ENCODE measurements around the gene SEMG2.

Gene SEMG2

DNA sequence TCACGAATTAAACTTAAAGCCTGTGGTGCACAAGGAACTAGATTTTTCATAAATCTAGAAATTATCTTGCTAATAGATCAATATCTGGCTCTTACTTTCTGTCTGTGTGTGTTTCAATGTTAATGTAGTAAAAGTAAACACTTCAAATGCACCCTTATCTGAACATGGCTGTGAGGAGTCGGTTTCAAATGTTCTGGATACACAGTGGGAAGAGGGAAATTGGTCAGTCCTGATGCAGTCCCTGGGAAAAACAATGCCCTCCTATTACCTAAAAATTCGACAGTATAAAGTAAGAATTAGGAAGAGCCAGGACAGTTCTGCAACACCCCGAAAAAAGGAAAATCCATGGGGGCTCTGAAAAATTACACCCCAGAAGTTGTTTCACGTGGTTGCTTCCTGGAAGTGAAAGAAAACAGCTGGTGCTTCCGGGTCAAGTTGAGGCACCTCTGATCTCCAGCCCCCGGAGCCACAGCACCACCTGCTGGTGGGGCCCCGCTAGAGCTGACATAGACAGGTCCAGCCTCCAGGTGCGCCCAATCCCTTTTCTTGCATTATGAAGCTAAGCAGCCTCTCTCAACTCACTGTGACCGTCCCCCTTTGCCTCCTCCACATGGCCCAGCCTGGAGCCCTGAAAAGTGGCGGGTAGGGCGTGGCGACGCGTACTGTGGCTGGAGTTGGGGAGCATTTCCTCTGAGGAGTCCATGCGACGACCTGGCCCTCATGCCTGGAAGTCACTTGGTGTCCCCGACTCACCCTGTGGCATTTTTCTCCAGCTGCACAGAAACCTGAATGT is 8.3 kb downstream of the SEMG2 start:
- DNase-seq: peak; percentile 53

DNA sequence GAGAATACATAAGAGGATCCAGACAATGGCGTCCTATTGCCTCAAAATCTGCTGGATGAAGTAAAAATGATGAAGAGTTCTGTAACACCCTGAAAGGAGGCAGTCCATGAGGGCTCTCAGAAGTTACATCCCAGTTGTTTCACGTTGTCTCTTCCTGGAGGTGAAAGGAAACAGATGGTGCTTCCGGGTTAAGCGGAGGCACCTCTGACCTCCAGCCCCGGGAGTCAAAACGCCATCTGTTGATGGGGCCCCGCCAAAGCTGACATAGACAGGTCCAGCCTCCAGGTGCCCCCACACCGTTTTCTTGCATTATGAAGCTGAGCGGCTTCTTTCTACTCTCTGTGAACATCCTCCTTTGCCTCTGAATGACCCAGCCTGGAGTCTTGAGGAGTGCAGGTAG is 9.5 kb downstream of the SEMG2 start:
- DNase-seq: peak; percentile 4

DNA sequence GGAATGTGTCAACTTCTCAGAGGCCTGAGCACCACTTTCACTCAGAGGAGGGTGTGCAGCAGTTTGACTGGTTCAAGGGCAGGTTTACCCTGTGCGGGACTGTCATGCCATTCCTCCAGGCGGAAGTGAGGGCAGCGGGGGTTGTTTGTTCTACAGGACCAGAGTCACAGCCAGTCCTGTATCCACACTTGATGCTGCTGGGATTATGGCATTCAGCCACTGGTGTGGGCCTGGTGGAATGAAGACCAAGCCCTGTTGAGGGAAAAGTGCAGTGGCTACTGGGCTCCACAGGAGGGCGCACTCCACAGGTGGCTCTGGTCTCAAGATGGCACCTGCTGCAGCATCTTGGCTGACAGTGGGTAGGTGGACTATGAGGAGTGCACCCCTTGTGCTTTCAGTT is 14.8 kb downstream of the SEMG2 start:
- DNase-seq: no peak

DNA sequence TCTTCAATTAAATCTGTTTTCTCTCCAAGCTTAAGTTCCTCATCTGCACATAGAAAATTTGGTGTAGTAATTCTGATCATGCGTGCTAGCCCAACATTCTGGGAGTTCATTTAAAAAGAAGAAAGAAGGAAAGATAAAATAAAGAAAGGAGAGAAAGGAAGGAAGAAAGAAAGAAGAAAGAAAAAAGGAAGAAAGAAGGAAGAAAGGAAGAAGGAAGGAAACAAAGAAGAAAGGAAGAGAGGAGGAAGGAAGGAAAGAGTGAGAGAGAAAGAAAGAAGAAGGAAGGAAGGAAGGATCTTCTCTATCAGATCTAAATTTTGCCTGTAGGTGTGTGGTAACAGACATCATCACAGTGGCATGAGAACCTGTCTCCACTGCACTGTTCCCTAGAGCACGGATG is 17.0 kb downstream of the SEMG2 start:
- DNase-seq: no peak

DNA sequence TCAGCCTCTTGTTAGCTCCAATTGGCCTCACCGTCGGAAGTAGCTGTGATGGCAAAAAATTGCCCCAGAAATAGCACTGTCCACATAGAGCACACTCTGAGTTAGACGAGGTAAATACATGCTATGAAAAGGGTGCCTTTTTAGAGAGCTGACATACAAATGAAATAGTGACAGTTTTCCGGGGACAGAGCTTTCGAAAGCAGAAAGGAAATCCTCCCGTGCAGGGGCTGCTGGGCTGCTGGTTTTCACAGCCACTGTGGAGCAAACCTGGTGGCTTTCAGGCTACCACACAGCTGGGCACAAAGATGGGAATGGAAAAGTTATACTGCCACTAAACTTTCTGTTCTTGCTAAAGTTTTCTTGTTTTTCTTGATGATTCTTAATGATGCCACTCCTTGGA is 24.9 kb downstream of the SEMG2 start:
- no peak for DNase-seq

DNA sequence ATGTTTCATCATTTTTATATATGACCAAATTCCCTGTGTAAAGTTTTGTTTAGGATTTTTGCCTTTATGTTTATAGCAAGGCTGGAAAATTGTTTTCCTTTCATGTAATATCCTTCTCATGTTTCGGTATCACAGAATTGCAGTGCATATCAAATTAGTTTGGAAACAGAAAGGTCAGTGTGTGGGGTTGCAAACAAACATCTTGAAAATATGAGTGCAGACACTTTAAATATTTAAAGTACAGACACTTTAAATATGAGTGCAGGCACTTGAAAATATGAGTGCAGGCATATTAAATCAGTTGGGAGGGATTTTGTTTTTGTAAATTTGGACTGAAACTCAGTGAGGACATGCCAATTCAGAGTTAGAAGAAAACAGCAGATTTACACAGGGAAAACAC is 26.7 kb downstream of the SEMG2 start:
- DNase-seq: no peak

DNA sequence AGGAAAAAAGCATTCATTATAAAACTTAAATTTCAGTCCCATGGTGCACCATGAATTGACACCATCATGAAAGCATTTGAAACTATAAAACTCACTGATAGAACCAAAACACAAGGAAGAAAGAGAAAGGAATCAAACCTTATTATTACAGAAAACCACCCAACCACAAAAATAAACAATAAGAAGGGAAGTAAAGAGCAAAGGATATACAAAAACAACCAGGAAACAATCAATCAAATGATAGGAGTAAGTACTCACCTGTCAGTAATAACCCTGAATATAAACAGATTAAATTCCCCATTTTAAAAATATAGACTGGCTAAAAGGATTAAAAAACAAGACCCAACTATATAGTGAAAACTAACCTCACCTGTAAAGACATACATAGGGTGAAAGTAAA is 27.4 kb downstream of the SEMG2 start:
- DNase-seq: no peak

DNA sequence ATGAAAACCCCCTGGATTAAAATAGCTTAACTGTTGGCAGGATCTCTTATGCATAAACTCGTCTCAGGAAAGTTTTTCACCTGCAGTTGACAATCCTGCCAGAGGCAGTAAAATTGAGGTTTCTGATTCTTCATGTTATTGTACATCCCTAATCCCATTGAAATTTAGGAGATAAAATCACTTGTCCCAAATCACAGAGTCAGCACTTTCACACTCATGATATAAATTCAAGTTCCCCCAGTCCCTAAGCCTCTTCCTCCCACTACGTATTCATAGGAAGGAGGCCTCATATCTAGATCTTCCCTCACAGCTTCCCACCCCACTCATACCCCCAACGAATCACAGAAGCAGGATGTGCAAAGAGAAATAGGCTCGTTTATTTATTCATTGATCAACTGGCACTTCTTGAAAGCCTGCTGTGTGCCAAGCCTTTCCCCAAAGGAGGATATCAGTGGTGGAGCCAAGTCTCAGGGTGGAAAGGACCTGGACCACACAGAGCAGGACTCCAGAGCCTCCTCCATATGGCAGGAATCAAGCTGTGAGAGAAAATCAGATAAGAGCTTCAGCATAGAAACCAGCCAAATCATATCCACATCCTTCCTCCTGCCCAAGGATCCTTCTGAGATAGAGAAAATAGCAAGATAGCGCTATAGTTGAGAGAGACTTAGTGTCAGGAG is 30.8 kb downstream of the SEMG2 start:
- no peak for DNase-seq

DNA sequence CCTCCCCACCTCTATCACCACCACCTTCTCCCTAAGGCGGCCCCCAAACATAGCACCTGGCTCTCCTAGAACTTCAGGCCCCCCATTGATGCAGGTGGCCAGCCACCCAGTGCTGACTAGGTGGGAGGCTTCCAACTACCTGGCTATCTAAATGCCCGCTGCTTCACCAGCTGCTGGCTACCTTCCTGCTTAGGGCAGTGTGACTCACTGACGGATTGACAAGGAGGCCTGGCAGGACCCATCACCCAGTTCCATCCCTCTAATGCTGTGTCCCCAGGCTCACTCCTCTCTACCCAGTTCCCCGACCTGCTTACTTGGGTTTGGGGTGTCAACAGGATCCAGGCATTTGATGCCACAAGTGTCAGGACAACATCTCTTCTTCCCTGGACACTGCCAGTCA is 32.1 kb downstream of the SEMG2 start:
- no peak for DNase-seq

DNA sequence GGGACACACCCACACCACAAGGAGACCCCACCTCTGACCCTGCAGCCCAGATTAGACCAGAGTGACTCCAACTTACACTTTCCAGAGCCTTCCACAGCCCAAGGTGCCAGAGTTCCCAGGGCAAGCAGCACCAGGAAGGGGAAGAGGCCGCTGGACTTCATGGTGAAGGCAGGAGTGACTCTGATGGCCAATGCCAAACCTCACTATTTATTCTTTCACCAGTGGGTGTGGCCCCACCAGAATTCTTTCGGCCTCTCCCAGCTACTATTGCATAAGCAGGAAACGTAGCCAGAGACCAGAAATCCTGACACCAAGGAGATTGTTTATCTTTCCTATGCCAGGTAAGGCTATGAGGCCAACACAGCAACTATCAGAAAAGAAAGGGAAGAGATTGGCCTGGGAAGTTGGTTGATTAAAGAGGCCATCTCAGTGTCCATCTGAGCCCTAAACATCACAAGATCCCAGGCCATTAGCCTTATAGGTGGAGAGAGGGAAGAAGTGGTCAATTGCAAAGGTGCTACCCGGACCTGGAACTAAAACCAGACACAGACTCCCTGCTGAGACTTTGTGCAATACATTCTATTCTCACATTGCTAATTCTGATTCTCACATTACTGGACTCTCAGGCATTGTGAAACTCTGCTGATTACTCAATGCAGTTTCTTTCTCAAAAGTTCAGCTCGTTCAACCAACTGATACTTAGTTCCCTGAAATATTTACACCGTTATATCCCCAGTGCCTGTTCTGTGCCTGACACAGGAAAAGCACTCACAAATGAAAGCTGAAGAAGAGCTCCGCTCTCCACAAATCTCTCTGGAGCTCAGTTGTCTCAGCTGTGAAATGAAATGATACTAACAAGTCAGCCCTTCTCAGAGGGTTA is 33.5 kb downstream of the SEMG2 start, which contains the start of gene SLPI:
SLPI (minus strand) TSS at position 182 of the 880 bp plus-strand sequence; CDS start at position 161, 21 bp downstream.
- DNase-seq: no peak

DNA sequence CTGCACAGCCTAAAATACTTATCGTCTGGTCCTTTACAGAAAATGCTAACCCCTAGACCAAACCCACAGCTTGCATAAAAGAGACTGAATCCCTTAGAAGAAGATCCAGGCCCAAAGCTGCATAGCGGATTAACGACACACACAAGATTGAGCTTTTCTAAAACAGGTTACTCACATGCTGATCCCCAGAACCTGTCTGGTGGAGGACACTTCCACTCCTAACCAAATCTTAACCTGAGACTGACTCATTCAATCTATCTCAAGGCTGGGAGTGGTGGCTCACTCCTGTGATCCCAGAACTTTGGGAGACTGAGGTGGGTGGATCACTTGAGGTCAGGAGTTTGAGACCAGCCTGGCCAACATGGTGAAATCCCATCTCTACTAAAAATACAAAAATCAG is 36.0 kb downstream of the SEMG2 start:
- no peak for DNase-seq

DNA sequence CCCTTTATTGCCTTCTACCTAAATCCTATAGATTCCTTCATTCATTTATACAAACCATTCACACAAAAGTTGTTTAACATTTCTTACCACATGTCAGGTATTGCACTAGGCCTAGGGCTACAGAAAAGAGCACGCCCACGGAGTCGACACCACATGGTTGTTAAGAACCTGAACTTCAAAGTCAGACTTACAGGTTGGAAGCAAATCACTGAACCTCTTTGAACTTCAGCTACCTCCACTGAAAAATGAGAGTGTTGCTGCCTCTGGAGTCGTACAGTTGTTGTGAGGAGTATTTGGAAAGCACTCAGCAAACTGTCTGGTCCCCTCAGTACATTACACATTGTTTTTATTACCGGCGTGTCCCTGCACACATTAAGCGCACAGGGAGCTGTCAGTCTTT is 36.5 kb downstream of the SEMG2 start:
- DNase-seq: no peak

DNA sequence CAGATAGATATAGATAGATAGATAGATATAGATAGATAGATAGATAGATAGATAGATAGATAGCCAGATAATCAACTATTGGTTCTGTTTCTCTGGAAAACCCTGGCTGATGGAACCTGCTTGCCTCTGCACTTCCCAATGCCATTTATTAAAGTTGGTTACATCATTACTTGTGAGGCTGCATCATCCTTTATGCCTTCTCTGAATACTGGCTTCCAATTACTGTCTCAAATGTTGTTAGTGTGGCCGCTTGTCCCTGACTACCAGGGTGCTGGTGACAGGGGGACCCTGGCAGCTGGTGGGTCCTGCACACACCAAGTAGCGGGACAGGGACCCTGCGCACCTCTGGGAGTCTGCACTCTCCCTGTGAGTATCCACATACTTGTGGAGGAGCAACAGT is 37.1 kb downstream of the SEMG2 start:
- DNase-seq: no peak

DNA sequence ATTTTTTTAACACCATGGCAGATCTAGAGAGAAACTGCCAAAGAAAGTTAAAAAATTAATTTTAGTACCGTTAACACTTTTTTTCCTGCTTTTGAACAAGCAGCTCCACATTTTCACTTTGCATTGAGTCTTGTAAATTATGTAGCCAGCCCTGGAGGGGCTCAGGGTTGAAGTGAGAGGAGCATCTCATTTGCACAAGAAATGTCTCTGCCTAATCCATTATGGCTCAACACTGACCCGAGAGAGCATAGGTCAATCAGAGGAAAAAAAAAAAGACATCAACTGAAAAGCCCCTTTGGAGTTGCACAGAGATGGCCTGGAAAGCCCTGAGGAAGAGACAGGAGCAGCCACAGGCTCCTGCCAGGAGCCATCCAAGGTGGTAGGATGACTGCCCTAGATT is 37.5 kb downstream of the SEMG2 start:
- DNase-seq: no peak

DNA sequence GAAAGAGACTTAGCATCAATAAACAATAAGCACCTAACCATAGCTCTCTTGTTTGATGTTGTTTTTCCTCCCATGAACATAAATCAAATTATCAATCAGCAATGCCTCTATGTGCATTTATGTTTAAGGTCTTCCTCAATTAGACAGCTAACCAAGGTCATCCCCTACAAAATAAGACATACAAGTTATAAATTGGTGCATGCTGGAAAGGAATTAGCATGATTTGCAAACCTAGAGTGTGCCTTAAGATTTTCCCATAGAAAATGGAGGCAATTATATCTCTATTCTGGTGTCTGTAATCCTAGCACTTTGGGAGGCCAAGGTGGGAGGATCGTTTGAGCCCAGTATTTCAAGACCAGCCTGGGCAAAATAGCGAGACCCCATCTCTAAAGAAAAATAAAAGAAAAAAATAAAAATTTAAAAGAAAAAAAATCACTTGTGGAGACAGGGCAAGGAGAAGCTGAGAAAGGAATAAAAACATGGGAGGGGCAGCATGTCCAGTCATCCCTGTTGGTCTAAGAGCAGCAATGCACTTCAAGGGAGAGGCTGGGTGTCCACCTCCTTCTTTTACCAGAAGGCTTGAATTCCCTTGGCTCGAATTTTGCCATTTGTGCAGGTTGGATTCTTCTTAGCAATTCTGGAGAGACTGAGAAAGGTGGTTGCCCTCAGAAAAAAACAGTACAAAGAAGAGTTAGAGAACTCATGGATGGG is 42.5 kb downstream of the SEMG2 start:
- DNase-seq: no peak

DNA sequence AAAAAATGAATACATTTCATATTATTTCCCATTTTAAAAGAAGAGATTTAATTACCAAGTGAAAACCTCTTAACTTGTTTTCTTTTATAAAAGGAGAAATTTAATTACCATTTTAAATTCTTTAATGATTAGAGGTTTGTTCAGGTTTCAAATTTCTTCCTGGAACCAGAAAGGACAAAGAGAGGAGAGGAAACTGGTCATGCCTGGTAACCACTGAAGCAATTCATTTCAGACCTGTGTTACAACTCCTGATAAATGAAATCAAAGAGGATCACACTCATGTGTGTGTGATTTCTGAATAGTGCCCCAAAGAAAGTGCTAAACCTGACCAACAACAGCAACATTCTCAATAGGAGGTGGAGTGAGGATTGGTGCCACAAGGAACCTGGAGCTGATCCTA is 45.8 kb downstream of the SEMG2 start:
- DNase-seq: no peak

DNA sequence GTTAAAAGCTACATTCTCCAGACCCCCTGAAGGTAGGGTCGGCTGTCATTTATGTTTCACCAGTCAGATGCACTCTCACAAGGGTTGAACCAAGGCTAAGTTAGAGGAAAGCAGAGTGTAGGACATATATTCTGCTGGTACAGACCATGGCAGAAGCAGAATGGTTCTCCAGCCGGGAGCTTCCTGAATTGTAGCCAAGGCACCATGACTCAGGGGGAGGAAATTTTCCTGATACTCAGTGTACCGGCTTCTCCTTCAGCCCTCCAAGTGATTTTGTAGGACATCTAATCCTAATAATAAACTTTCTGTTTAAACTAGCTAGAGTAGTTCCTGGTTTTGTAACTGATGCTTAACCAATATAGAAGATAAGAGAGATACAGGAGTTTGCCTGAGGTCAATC is 47.4 kb downstream of the SEMG2 start:
- no peak for DNase-seq

DNA sequence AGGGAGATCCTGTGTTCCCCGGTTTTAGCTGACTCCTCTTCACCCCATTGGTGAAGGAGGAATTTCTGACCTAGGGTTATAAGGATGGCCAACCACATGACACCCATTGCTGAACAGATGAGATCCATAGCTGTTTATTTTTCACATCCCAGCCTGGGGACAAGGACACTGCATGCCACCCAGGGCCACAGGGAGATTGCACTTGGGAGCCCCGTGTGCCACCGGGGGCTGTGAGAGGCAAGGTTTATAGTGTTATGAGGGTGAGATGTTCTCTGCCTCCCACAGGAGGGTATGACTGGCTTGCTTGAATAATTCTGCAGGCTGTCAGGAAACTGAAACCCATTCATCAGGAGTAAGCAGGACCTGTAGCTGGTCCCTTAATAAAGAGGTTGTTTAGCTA is 47.9 kb downstream of the SEMG2 start:
- DNase-seq: no peak

DNA sequence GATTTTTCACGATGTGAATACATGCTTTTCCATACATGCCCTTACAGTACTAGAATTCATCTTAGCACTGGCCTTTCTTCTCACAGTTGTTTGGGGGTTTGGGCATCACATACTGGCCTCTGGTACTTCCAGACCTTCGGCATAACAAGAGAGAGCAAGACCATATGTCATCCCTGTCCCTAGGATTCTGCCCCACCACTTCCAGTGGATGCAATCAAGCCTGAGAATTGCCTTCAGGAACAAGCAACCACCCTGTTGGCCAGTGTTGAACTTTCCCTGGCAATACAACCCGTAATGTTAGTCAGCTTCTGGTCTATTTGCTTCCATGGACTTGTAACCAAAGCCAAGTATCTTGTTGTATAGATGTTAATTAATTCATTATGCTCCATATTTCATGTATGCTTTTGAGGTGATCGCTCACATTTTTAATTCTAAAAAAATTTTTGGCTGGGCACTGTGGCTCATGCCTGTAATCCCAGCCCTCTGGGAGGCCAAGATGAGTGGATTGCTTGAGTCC is 48.6 kb downstream of the SEMG2 start:
- no peak for DNase-seq

Data from RPMI8226 (cell line).